ENCODE results near the gene HTT. TPM values are rescaled to one million over a fixed set of nuclear protein-coding genes. Genes with fewer than 3 reads are reported as not detected.
"Not testable (repeated sequence)": the region's sequence is repeated elsewhere in the genome, so short reads cannot be mapped to it uniquely, and the experiment has no call there.

The HTT gene
- total RNA-seq, 2 donors from 2014 or later: 23.2 to 25.2 TPM

DNA sequence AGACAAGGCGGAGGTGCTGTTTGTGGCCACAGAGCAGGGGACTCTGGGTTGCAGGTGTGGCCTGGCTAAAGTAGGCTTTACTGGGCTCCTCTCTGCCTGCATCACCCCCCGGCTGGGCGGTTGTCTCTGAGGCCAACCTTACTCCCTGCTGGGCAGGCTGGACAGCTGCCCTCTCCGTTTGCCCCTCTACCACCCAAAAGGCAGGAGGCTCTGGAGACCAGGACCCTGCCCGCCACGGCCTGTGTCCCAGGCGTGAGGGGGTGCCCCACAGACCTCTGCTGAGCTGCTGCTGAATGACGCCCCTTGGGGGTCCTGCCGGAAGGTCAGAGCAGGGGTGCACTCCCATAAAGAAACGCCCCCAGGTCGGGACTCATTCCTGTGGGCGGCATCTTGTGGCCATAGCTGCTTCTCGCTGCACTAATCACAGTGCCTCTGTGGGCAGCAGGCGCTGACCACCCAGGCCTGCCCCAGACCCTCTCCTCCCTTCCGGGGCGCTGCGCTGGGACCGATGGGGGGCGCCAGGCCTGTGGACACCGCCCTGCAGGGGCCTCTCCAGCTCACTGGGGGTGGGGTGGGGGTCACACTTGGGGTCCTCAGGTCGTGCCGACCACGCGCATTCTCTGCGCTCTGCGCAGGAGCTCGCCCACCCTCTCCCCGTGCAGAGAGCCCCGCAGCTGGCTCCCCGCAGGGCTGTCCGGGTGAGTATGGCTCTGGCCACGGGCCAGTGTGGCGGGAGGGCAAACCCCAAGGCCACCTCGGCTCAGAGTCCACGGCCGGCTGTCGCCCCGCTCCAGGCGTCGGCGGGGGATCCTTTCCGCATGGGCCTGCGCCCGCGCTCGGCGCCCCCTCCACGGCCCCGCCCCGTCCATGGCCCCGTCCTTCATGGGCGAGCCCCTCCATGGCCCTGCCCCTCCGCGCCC, 1.1 kb upstream of the HTT start:
- DNase-seq (peak; percentile 36), ATAC-seq (peak in 1 of 2 donors; percentile 0)
- intact Hi-C loops (cut with DNase I): no loop called here

DNA sequence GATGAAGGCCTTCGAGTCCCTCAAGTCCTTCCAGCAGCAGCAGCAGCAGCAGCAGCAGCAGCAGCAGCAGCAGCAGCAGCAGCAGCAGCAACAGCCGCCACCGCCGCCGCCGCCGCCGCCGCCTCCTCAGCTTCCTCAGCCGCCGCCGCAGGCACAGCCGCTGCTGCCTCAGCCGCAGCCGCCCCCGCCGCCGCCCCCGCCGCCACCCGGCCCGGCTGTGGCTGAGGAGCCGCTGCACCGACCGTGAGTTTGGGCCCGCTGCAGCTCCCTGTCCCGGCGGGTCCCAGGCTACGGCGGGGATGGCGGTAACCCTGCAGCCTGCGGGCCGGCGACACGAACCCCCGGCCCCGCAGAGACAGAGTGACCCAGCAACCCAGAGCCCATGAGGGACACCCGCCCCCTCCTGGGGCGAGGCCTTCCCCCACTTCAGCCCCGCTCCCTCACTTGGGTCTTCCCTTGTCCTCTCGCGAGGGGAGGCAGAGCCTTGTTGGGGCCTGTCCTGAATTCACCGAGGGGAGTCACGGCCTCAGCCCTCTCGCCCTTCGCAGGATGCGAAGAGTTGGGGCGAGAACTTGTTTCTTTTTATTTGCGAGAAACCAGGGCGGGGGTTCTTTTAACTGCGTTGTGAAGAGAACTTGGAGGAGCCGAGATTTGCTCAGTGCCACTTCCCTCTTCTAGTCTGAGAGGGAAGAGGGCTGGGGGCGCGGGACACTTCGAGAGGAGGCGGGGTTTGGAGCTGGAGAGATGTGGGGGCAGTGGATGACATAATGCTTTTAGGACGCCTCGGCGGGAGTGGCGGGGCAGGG, 568 bp downstream of the HTT start:
- intact Hi-C loops (cut with DNase I): no loop called here
- DNase-seq (peak; percentile 62), ATAC-seq (peak in 1 of 2 donors; percentile 1)

DNA sequence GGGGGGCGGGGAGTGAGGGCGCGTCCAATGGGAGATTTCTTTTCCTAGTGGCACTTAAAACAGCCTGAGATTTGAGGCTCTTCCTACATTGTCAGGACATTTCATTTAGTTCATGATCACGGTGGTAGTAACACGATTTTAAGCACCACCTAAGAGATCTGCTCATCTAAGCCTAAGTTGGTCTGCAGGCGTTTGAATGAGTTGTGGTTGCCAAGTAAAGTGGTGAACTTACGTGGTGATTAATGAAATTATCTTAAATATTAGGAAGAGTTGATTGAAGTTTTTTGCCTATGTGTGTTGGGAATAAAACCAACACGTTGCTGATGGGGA, 1.1 kb downstream of the HTT start:
- ATAC-seq (no peak), DNase-seq (no peak)
- intact Hi-C loops (cut with DNase I): no loop called here

DNA sequence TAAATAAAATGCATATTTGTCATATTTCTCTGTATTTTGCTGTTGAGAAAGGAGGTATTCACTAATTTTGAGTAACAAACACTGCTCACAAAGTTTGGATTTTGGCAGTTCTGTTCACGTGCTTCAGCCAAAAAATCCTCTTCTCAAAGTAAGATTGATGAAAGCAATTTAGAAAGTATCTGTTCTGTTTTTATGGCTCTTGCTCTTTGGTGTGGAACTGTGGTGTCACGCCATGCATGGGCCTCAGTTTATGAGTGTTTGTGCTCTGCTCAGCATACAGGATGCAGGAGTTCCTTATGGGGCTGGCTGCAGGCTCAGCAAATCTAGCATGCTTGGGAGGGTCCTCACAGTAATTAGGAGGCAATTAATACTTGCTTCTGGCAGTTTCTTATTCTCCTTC, 3.3 kb downstream of the HTT start:
- DNase-seq (no peak), ATAC-seq (no peak)
- intact Hi-C loops (cut with DNase I): no loop called here

DNA sequence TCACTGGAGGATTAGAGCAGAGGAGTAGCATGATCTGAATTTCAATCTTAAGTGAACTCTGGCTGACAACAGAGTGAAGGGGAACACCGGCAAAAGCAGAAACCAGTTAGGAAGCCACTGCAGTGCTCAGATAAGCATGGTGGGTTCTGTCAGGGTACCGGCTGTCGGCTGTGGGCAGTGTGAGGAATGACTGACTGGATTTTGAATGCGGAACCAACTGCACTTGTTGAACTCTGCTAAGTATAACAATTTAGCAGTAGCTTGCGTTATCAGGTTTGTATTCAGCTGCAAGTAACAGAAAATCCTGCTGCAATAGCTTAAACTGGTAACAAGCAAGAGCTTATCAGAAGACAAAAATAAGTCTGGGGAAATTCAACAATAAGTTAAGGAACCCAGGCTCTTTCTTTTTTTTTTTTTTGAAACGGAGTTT, 5.2 kb downstream of the HTT start:
- intact Hi-C loops (cut with DNase I): no loop called here
- no peak for DNase-seq
- no peak for ATAC-seq

DNA sequence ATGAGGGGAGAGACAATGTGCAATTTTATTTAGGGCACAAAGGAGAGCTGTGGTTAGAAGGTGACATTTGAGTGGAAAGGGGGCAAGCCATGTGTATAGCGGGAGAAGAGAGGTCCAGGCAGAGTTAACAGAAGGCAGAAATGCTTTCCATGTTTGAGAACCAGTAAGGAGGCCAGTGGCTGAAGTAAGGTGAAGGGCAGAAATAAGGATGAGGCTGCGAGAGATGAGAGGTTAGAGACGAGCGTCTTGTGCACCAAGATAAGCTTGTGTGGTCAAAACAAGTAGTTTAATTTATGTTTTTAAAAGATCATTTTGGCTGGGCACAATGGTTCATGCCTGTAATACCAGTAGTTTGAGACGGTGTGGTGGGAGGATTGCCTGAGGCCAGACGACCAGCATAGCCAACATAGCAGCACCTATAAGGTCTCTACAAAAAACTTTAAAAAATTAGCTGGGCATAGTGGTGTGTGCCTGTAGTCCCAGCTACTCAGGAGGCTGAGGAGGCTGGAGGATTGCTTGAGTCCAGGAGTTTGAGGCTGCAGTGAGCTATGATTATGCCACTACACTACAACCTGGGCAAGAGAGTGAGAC, 8.5 kb downstream of the HTT start:
- DNase-seq (no peak), ATAC-seq (no peak)
- intact Hi-C loops (cut with DNase I): no loop called here

DNA sequence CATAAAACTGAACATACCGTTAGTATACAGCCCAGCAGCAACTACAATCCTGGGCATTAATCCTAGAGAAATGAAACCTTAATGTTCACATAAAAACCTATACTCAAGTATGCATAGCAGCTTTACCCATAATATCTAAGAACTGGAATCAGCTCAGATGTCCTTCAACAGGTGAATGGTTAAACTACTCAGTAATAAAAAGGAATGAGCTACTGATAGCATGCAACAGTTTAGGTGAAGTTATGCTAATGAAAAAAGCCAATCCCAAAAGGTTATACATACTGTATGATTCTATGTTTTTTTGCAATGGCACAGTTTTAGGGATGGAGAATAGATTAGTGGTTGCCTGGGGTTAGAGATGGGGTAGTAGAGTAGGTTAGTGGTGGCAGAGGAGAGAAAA, 9.3 kb downstream of the HTT start:
- no peak for ATAC-seq
- intact Hi-C loops (cut with DNase I): no loop called here
- no peak for DNase-seq

DNA sequence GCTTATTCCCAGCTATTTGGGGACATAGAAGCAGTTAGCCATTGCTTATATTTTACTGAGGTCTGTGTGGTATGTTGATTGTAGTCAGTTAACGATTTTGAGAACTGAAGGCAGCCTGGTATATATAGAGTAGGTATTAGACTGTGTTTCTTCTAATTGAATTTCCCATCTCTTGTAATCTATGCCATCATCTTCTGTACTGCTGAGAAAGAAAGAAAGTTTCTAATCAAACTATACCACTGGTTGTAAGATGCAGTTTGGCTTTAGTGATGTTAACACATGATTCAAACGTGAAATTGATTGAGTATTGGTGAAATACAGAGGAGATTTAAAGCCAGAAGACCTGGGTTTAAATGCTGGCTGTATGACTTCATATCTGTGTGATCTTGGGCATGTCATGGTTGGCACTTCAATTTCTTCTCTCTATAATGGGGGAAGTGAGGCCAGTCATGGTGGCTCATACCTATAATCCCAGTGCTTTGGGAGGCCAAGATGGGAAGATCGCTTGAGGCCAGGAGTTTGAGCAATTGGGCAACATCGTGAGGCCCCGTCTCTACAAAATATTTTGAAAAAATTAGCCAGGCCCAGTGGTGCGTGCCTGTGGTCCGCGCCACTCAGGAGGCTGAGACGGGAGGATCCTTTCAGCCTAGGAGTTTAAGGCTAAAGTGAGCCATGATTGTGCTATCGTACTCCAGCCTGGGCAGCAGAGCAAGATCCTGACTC, 11.6 kb downstream of the HTT start:
- DNase-seq (no peak), ATAC-seq (no peak)
- intact Hi-C loops (cut with DNase I): no loop called here

DNA sequence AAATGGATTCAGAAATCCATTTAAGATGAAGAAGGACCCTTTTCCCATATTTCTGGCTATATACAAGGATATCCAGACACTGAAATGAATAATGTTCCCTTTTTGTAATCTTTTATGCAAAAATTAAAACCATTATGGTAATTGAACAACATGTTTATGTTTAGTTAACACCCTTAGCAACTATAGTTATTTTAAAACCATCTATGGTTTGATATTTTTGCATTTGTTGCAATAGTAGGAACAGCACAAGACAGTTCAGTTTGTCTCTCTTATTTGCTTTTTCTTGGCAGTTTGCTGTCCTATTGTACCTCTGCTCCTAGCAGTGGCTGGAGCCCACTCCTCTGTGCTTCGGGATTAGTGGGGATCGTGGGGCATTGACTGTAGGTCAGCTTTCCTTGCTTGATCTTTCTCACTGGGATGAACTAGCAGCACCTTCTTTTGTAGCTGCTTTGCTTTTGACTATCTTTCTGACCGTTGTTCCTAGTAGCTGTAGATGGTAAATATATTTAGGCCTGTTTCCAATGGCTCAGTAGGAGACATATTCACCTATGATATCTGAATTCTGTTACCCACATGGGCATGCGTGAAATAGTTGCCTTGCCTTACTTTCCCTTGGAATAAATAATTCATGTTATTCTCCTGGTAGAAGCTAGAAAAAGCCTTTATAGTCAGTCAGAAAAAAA, 12.8 kb downstream of the HTT start:
- DNase-seq (no peak), ATAC-seq (no peak)
- intact Hi-C loops (cut with DNase I): no loop called here

DNA sequence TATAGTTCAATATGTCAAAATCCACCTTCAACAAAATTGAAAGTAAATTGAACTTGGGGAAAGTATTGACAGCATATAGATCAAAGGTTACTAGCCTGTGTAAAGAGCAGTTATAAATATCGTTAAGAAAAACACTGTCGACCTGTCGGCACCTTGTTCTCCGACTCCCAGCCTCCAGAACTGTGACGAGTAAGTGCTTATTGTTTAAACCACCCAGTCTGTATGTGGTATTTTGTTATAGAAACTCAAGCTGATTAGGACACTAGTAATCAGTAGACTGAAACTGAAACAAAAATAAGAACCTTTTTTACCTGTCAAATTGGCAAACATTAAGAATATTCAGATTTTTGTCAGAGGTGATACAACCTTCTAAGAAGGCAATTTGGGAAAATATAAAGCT, 17.0 kb downstream of the HTT start:
- intact Hi-C loops (cut with DNase I): no loop called here
- DNase-seq (no peak), ATAC-seq (no peak)

DNA sequence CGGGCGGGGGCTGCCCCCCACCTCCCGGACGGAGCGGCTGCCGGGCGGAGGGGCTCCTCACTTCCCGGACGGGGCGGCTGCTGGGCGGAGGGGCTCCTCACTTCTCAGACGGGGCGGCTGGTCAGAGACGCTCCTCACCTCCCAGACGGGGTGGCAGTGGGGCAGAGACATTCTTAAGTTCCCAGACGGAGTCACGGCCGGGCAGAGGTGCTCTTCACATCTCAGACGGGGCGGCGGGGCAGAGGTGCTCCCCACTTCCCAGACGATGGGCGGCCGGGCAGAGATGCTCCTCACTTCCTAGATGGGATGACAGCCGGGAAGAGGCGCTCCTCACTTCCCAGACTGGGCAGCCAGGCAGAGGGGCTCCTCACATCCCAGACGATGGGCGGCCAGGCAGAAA, 20.2 kb downstream of the HTT start:
- ATAC-seq; DNase-seq; intact Hi-C loops (cut with DNase I): not testable (repeated sequence)

DNA sequence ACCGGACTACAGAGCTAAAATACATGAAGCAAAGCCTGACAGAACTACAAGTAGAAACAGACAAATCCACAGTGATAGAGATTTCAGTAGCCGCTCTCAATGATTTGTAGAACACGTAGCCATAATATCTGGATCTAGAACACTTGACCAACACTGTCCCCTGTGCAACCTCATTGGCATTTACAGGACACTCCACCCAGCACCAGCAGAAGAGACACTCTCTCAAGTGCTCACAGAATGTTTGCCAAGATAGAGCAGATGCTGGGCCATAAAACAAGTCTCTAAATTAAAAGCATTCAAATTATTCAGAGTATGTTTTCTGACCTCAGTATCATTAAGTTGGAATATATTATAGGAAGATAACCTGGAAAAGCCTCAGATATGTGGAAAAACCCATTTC, 21.7 kb downstream of the HTT start:
- DNase-seq (no peak), ATAC-seq (no peak)
- intact Hi-C loops (cut with DNase I): no loop called here

DNA sequence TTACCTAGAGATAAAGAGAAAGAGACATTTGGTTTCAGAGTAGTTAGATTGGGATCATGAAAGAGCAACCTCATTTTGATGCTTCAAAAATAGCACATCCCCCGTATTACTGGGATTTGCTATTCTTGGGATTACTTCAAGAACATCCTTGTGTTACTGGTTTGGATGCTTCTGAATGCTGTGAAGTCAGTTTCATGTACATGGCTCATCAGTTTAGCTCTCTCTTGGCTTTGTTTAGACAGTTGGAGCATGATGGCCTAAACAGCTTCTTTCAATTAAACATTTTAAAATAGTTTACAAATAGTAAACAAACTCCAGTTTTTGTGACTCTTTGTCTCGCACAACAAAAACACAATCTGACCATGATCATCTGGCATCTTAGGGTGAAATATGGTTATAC, 23.9 kb downstream of the HTT start:
- intact Hi-C loops (cut with DNase I): no loop called here
- ATAC-seq (no peak), DNase-seq (no peak)

DNA sequence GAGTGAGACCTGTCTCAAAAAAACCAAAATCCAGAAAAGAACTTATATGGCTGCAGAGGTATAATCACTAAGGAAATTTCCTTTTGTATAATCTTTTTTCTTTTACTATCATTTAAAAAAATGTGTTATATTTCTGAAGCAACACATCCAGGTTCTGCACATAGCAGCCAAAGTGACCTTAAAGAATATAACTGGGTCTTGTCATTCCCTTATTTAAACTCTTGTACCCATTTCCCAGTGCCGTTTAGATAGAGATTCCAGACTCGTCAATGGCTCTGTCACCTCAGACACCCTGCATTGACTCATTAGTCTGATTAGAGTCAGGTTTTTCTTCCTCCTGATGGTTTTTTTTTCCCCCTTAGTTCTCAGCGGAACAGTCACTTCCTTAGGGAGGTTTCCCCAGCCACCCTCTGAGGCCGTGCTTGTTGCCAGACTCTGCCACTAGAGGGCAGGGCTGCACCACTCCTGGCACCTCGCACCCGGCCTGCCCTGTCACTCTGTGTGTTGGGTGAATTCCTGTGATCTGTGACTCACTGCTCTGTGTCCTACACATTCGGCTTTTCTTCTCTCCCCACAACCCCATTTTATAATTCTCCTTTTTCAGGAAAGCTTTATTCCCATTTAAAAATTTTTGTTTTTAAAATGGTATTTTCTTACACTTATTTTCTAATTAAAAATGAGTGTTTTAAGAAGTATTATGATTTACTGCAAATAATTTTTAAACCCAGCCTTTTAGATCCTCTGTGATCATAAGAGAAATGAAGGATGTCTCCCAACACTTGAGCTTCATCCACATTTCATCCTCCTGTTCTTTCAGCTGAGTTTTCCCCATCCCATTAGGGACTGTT, 32.1 kb downstream of the HTT start:
- peak; percentile 88 for DNase-seq
- peak; percentile 99 for ATAC-seq
- intact Hi-C loops (cut with DNase I): loop anchor here in 1 of 2 donors (10.0 kb wide), 1 partner anchor 228 kb away; no protein-coding TSS in a partner anchor

DNA sequence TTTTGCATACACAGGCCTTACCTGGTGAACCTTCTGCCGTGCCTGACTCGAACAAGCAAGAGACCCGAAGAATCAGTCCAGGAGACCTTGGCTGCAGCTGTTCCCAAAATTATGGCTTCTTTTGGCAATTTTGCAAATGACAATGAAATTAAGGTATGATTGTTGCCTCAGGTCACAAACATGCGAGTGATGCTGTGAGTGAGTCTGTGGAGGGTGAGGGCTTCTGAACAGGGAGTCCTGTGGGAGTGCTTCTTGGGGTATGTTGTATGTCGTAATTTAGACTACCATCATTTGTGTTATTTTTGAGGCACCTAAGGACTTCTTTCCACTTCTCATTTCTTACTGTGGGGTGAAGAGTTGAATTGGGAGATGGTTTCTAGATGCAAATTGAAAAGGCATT, 32.8 kb downstream of the HTT start:
- intact Hi-C loops (cut with DNase I): loop anchor here in 1 of 2 donors (10.0 kb wide), 1 partner anchor 228 kb away; no protein-coding TSS in a partner anchor
- no peak for DNase-seq
- ATAC-seq: no peak

DNA sequence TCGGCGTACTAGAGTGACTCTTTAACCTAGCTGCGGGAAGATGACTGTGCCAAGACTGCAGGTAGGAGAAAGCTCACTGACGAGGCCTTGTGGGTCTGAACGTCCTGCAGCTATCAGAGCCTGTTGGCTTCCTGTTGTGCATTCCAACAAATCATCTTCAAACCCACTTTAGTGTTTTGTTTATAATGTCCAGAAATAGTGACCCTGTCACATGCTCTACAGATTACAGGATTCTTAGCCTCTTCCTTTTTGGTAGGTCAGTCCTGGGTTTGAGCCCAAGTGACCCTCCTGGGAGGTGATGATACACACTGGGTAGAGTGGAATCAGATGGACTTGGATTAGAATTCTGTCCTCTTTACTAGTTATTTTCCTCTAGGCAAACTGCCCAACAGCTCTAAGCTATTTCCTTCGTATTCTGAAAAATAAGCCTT, 33.2 kb downstream of the HTT start:
- DNase-seq (no peak), ATAC-seq (peak in 1 of 2 donors; percentile 19)

DNA sequence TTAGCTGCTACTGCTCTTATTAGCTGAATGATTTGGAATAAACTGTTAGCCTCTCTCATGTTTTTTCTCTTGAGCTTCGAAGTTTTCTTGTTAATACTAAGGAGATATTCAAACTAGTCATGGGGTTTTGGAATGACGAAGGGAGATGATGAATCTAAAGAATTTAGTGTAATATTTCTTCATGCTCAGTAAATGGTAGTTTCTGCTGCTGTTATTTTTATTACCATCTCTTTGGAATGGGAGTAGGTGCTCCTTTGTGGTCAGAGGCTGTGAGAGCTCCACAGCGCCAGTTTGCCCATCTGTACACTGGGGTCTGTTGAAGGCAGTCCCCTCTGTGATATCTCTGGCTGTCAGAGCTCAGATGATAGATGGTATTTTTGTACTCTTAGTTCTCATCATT, 33.7 kb downstream of the HTT start:
- no peak for ATAC-seq
- no peak for DNase-seq
- intact Hi-C loops (cut with DNase I): loop anchor here in 1 of 2 donors (10.0 kb wide), 1 partner anchor 227 kb away; no protein-coding TSS in a partner anchor

More for the DNA sequence above, 33.2 kb downstream of the HTT start:
- intact Hi-C loops (cut with DNase I): loop anchor here in 1 of 2 donors (10.0 kb wide), 1 partner anchor 227 kb away; no protein-coding TSS in a partner anchor

DNA sequence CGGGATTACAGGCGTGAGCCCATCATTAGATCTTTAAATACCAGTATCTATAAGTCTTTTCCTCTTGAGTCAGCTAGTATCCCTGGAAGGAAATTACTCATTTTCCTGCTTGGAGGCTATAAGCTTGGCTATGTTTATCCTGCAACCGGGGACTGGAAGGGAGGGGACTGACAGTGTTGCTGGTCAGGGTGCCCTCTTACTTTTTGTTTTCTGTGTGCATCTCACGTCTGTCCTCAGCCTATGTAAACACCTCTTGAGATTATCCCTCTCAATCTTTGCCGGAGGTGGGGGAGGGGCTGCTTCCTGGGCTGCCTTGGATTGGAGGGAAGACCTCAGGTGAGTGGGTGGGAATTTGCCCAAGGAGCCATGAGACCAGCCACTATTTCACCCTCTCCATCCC, 37.0 kb downstream of the HTT start:
- intact Hi-C loops (cut with DNase I): no loop called here

More for the DNA sequence above, 37.0 kb downstream of the HTT start:
- DNase-seq (no peak), ATAC-seq (no peak)
